Left colon (tissue), 2 donors: Measurements from ENCODE around the gene REPS1. TPM values are rescaled to one million over a fixed set of nuclear protein-coding genes. Genes with fewer than 3 reads are reported as not detected.
A peak's percentile ranks its signal among the peaks of the same experiment; 100 is the strongest.
"Not testable (repeated sequence)": the region's sequence is repeated elsewhere in the genome, so short reads cannot be mapped to it uniquely, and the experiment has no call there.

Experiments
- ATAC-seq: fragments of 200-7000 bp; cut with Tn5 transposase; one replicate; pipeline ENCODE4 v1.9.1; 2020; ENCODE audit warnings: mild to moderate bottlenecking, moderate library complexity
- DNase-seq, 2 donors: peaks; one replicate each; pipeline ENCODE4 v3.0.0-alpha.2; 2020
- intact Hi-C, 2 donors: fragments of 100-400 bp; cut with DNase I in 1 of 2; cut with micrococcal nuclease in 1 of 2; formaldehyde crosslinking; loops; one replicate each; pipeline versions ENCODE4 v1.11.2 to v1.14.0; 2022; cut with DNase I, micrococcal nuclease
- total RNA-seq, 2 donors: library from RNA; stranded (reverse); fragmentation: NEBNext Ultra II Directional; extraction: Animal tissue kit (Norgen Biotek cat#: 25700); gene quantifications; one replicate each; pipeline ENCODE4 v1.2.1, GENCODE V29; 2021
- donor health status: DM: no; HTN: no; CAD: no.
- donor health status: DM: yes; HTN: yes; CAD: no.

Gene REPS1
- total RNA-seq, 2 donors from 2014 or later, result 30.2 to 33.2 TPM

GRCh38 chr6:138955262-138955661, 32.8 kb downstream of the REPS1 start:
- peak; percentile 39 for ATAC-seq
- DNase-seq, result no peak
- intact Hi-C loops, result no loop called here

- ATAC-seq (no peak), DNase-seq (no peak)
- intact Hi-C loops, result no loop called here
These were observed 34.6 kb downstream of the REPS1 start for GRCh38 chr6:138953451-138953850.

- DNase-seq (no peak), ATAC-seq (no peak)
- intact Hi-C loops, result no loop called here
These were observed 39.4 kb downstream of the REPS1 start for GRCh38 chr6:138948546-138949179.

GRCh38 chr6:138948004-138948403, 40.0 kb downstream of the REPS1 start:
- intact Hi-C loops, result no loop called here
- no peak for ATAC-seq
- DNase-seq, result no peak

GRCh38 chr6:138945354-138945753, 42.7 kb downstream of the REPS1 start:
- DNase-seq (no peak), ATAC-seq (no peak)
- intact Hi-C loops, result no loop called here

GRCh38 chr6:138944412-138944811, 43.6 kb downstream of the REPS1 start:
- peak; percentile 25 for ATAC-seq
- no peak for DNase-seq
- intact Hi-C loops, result no loop called here

- no peak for ATAC-seq
- no peak for DNase-seq
- intact Hi-C loops, result no loop called here
These were observed 44.9 kb downstream of the REPS1 start for GRCh38 chr6:138943089-138943625.

- intact Hi-C loops, DNase-seq, ATAC-seq: not testable (repeated sequence)
These were observed 51.2 kb downstream of the REPS1 start for GRCh38 chr6:138936873-138937272.

GRCh38 chr6:138931660-138932059, 56.4 kb downstream of the REPS1 start:
- intact Hi-C loops, result no loop called here
- ATAC-seq (no peak), DNase-seq (no peak)

- intact Hi-C loops, result no loop called here
- ATAC-seq, result peak; percentile 78
- DNase-seq, result no peak
These were observed 61.5 kb downstream of the REPS1 start for GRCh38 chr6:138926579-138926978.

- intact Hi-C loops, result no loop called here
- ATAC-seq (no peak), DNase-seq (no peak)
These were observed 62.2 kb downstream of the REPS1 start for GRCh38 chr6:138925806-138926205.

- DNase-seq (no peak), ATAC-seq (no peak)
- intact Hi-C loops, result no loop called here
These were observed 64.5 kb downstream of the REPS1 start for GRCh38 chr6:138923561-138923960.

GRCh38 chr6:138920906-138921305, 67.1 kb downstream of the REPS1 start:
- DNase-seq (no peak), ATAC-seq (no peak)
- intact Hi-C loops, result no loop called here

- DNase-seq (no peak), ATAC-seq (no peak)
- intact Hi-C loops, result no loop called here
These were observed 73.4 kb downstream of the REPS1 start for GRCh38 chr6:138914701-138915100.

- ATAC-seq, result no peak
- intact Hi-C loops, result no loop called here
- DNase-seq, result no peak
These were observed 75.7 kb downstream of the REPS1 start for GRCh38 chr6:138912308-138912707.

GRCh38 chr6:138909975-138910374, 78.1 kb downstream of the REPS1 start:
- ATAC-seq (no peak), DNase-seq (no peak)
- intact Hi-C loops, result no loop called here

- DNase-seq (no peak), ATAC-seq (no peak)
- intact Hi-C loops, result no loop called here
These were observed 78.5 kb downstream of the REPS1 start for GRCh38 chr6:138909511-138909910.

- intact Hi-C loops, result no loop called here
These were observed 80.9 kb downstream of the REPS1 start for GRCh38 chr6:138907167-138907566.

GRCh38 chr6:138897031-138897430, 91.0 kb downstream of the REPS1 start:
- ATAC-seq, result no peak
- DNase-seq, result no peak

More at GRCh38 chr6:138907167-138907566, 80.9 kb downstream of the REPS1 start:
- no peak for DNase-seq
- ATAC-seq, result peak; percentile 93

GRCh38 chr6:138896104-138896756, 91.8 kb downstream of the REPS1 start:
- no peak for ATAC-seq
- intact Hi-C loops, result no loop called here
- no peak for DNase-seq

More at GRCh38 chr6:138897031-138897430, 91.0 kb downstream of the REPS1 start:
- intact Hi-C loops, result no loop called here
